Activated T-cell treated with anti-CD3 and anti-CD28 coated beads, Interleukin-2, amount 50 U/mL, for 72 hours (primary cell): Measurements from ENCODE around the gene TCF7. TPM values are rescaled to one million over a fixed set of nuclear protein-coding genes. Genes with fewer than 3 reads are reported as not detected.
A peak's percentile ranks its signal among the peaks of the same experiment; 100 is the strongest.

Experiments used
- ATAC-seq, 2 donors: fragments of 150-1000 bp; cut with Tn5 transposase; replicated peaks in 1 of 2; 2 replicates each; pipeline ENCODE4 v1.10.0; 2021; ENCODE audit warnings: moderate library complexity in 2 of 2, mild to moderate bottlenecking in 1 of 2
- DNase-seq, 2 donors: peaks; one replicate each; pipeline ENCODE4 v3.0.0; 2021 to 2022; ENCODE audit warnings: mixed read lengths in 1 of 2
- H3K27ac Mint-ChIP-seq: one replicate; pipeline ENCODE4 v1.8.0; 2022; ENCODE audit warnings: mild to moderate bottlenecking, moderate library complexity, mixed read lengths
- H3K27me3 Mint-ChIP-seq: one replicate; pipeline ENCODE4 v1.8.0; 2022; ENCODE audit warnings: low read depth, mixed read lengths
- H3K36me3 Mint-ChIP-seq, 2 donors: one replicate each; pipeline ENCODE4 v1.8.0; 2022; ENCODE audit warnings: mixed read lengths in 2 of 2, mild to moderate bottlenecking in 1 of 2; ENCODE audit not compliant: insufficient read depth in 2 of 2
- H3K4me1 Mint-ChIP-seq: one replicate; pipeline ENCODE4 v1.8.0; 2022; ENCODE audit warnings: low read depth, mixed read lengths
- H3K4me3 Mint-ChIP-seq, 2 donors: one replicate each; pipeline ENCODE4 v1.8.0; 2022; ENCODE audit warnings: mild to moderate bottlenecking in 2 of 2, mixed read lengths in 2 of 2, moderate library complexity in 2 of 2
- H3K9me3 Mint-ChIP-seq, 2 donors: one replicate each; pipeline ENCODE4 v1.8.0; 2022; ENCODE audit warnings: mixed read lengths in 2 of 2
- total RNA-seq, 2 donors: library from RNA; stranded (reverse); gene quantifications; one replicate each; pipeline ENCODE4 v1.2.3, GENCODE V29; 2022

TCF7 gene
- total RNA-seq, 2 donors from 2014 or later: 142 to 265 TPM

- H3K9me3 Mint-ChIP-seq: no peaks in the 10 kb centered on the region
- H3K27me3 Mint-ChIP-seq: no peaks in the 10 kb centered on the region
- peaks cover 0 to 6% of the 10 kb centered on the region in 2 donors for H3K36me3 Mint-ChIP-seq
- H3K4me1 Mint-ChIP-seq: peaks cover 90% of the 10 kb centered on the region
- no peak overlapping the region for H3K4me3 Mint-ChIP-seq
- DNase-seq (no peak), ATAC-seq (no peak)
- H3K27ac Mint-ChIP-seq: peak overlapping the region; percentile 4
These were observed 31.0 kb upstream of the TCF7 start for GRCh38 chr5:134083517-134083916.

- Mint-ChIP-seq H3K27ac (no peak overlapping the region), H3K4me3 (no peak overlapping the region), H3K27me3 (no peaks in the 10 kb centered on the region), H3K36me3 (peaks cover 1 to 7% of the 10 kb centered on the region in 2 donors), H3K4me1 (peaks cover 90% of the 10 kb centered on the region), H3K9me3 (no peaks in the 10 kb centered on the region)
- no peak for ATAC-seq
- no peak for DNase-seq
These were observed 30.4 kb upstream of the TCF7 start for GRCh38 chr5:134084022-134084565.

GRCh38 chr5:134084570-134084969, 29.9 kb upstream of the TCF7 start:
- Mint-ChIP-seq H3K27me3 (no peaks in the 10 kb centered on the region), H3K4me3 (no peak overlapping the region), H3K4me1 (peaks cover 87% of the 10 kb centered on the region), H3K9me3 (no peaks in the 10 kb centered on the region), H3K27ac (no peak overlapping the region), H3K36me3 (peaks cover 1 to 7% of the 10 kb centered on the region in 2 donors)
- DNase-seq: no peak
- ATAC-seq: no peak

- H3K4me3 Mint-ChIP-seq: no peak overlapping the region
- no peak overlapping the region for H3K27ac Mint-ChIP-seq
- ATAC-seq: no peak
- H3K27me3 Mint-ChIP-seq: no peaks in the 10 kb centered on the region
- no peak for DNase-seq
- no peaks in the 10 kb centered on the region for H3K9me3 Mint-ChIP-seq
- H3K36me3 Mint-ChIP-seq: peaks cover 1 to 11% of the 10 kb centered on the region in 2 donors
- H3K4me1 Mint-ChIP-seq: peaks cover 87% of the 10 kb centered on the region
These were observed 29.1 kb upstream of the TCF7 start for GRCh38 chr5:134085411-134085810.

GRCh38 chr5:134086225-134086942, 28.1 kb upstream of the TCF7 start:
- peaks cover 1 to 11% of the 10 kb centered on the region in 2 donors for H3K36me3 Mint-ChIP-seq
- no peak for DNase-seq
- peak overlapping the region; percentile 84 for H3K27ac Mint-ChIP-seq
- no peaks in the 10 kb centered on the region for H3K9me3 Mint-ChIP-seq
- H3K4me3 Mint-ChIP-seq: peak overlapping the region; percentile 77 to 93
- no peak for ATAC-seq
- peaks cover 91% of the 10 kb centered on the region for H3K4me1 Mint-ChIP-seq
- H3K27me3 Mint-ChIP-seq: no peaks in the 10 kb centered on the region

DNA sequence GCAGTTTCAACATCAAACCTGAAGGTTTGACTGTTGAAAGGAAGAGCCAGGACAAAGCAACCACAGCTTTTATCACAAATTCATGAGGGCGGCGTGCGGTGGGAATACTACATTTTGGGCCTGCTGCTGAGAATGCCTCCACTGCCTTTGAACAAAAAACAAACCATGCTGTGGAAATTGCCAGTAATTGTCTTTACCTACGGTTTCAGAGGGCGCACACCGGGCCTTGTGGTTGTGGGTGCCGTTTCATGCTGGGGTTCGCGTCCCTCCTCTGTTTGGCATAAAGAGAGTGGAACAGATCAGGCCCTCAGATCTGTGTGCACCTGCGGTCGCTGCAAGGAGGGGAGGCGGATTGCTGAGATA, 27.6 kb upstream of the TCF7 start:
- Mint-ChIP-seq H3K27ac (peak overlapping the region; percentile 84), H3K4me1 (peaks cover 91% of the 10 kb centered on the region), H3K4me3 (peak overlapping the region; percentile 77 to 93), H3K27me3 (no peaks in the 10 kb centered on the region), H3K36me3 (peaks cover 1 to 11% of the 10 kb centered on the region in 2 donors), H3K9me3 (no peaks in the 10 kb centered on the region)
- DNase-seq (peak; percentile 78 to 91), ATAC-seq (peak; percentile 91 to 96)

DNA sequence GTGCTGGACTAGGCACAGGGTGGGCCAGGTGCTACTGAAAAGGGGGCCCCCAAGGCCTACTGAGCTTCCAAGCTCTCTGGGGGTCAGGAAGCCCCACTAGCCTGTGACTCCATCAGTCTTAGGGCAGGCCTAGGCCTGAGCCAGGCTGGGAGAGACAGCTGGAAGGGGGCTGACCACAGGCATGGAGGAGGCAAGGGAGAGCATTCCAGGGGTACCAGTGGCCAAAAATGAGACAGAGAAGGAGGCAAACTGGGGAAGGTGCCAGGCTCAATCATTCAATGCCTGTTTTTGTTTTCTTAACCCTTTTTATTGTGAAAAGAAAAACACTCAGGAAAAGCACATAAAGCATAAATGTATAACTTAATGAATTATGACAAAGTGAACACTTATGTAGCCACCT, 26.2 kb upstream of the TCF7 start:
- Mint-ChIP-seq H3K36me3 (peaks cover 1 to 11% of the 10 kb centered on the region in 2 donors), H3K27ac (no peak overlapping the region), H3K9me3 (no peaks in the 10 kb centered on the region), H3K4me3 (no peak overlapping the region), H3K4me1 (peaks cover 91% of the 10 kb centered on the region), H3K27me3 (no peaks in the 10 kb centered on the region)
- ATAC-seq (no peak), DNase-seq (no peak)

DNA sequence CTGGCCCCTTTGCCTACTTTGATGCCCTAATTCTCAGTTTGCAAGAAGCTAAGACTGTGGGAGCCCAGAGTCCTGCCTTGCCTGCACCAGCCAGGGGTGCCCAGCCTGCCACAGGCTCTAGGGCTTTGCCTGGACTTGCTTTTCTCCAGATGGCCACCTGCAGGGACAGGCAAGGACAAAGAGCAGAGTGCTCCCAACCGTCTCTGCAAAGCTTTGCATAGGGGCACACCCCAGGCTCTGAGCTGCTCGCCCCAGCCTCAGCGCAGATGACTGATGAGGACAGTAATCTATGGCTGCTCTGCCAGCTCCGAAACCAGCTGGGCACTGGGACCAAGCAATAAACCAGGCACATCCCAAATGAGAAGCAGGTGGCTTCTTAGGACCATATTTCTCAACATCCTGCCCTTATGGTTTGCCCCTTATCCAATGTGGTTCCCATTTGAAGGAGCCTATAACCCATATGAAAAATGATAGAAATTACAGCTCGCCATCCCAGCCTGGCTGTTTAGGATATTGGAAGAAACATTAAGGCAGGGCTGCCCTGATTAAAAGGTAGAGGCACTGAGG, 25.4 kb upstream of the TCF7 start:
- Mint-ChIP-seq H3K27me3 (no peaks in the 10 kb centered on the region), H3K4me3 (no peak overlapping the region)
- ATAC-seq: no peak

GRCh38 chr5:134090522-134090921, 24.0 kb upstream of the TCF7 start:
- H3K27ac Mint-ChIP-seq: peak overlapping the region; percentile 30
- ATAC-seq: no peak
- no peaks in the 10 kb centered on the region for H3K9me3 Mint-ChIP-seq
- H3K4me1 Mint-ChIP-seq: peaks cover 92% of the 10 kb centered on the region
- H3K27me3 Mint-ChIP-seq: no peaks in the 10 kb centered on the region
- DNase-seq: peak in 1 of 2 donors; percentile 33
- H3K36me3 Mint-ChIP-seq: peaks cover 1 to 8% of the 10 kb centered on the region in 2 donors
- peak overlapping the region; percentile 31 to 65 for H3K4me3 Mint-ChIP-seq

More for the DNA sequence above, 25.4 kb upstream of the TCF7 start:
- H3K4me1 Mint-ChIP-seq: peaks cover 91% of the 10 kb centered on the region
- H3K27ac Mint-ChIP-seq: no peak overlapping the region
- peaks cover 1 to 8% of the 10 kb centered on the region in 2 donors for H3K36me3 Mint-ChIP-seq
- DNase-seq: no peak
- no peaks in the 10 kb centered on the region for H3K9me3 Mint-ChIP-seq

- DNase-seq: no peak
- H3K27ac Mint-ChIP-seq: no peak overlapping the region
- peak overlapping the region in 1 of 2 donors; percentile 38 for H3K4me3 Mint-ChIP-seq
- H3K36me3 Mint-ChIP-seq: peaks cover 1 to 6% of the 10 kb centered on the region in 2 donors
- no peak for ATAC-seq
- H3K9me3 Mint-ChIP-seq: no peaks in the 10 kb centered on the region
- H3K4me1 Mint-ChIP-seq: peaks cover 95% of the 10 kb centered on the region
- no peaks in the 10 kb centered on the region for H3K27me3 Mint-ChIP-seq
These were observed 22.8 kb upstream of the TCF7 start for GRCh38 chr5:134091626-134092121.

GRCh38 chr5:134092875-134093274, 21.6 kb upstream of the TCF7 start:
- Mint-ChIP-seq H3K27ac (peak overlapping the region; percentile 66), H3K9me3 (no peaks in the 10 kb centered on the region), H3K4me1 (peaks cover 95% of the 10 kb centered on the region), H3K27me3 (no peaks in the 10 kb centered on the region), H3K36me3 (peaks cover 1 to 5% of the 10 kb centered on the region in 2 donors), H3K4me3 (peak overlapping the region; percentile 25 to 35)
- DNase-seq (no peak), ATAC-seq (peak; percentile 56 to 60)

GRCh38 chr5:134093351-134093750, 21.1 kb upstream of the TCF7 start:
- H3K36me3 Mint-ChIP-seq: peaks cover 1 to 5% of the 10 kb centered on the region in 2 donors
- H3K4me3 Mint-ChIP-seq: no peak overlapping the region
- no peaks in the 10 kb centered on the region for H3K9me3 Mint-ChIP-seq
- DNase-seq (no peak), ATAC-seq (no peak)
- peaks cover 93% of the 10 kb centered on the region for H3K4me1 Mint-ChIP-seq
- no peaks in the 10 kb centered on the region for H3K27me3 Mint-ChIP-seq
- H3K27ac Mint-ChIP-seq: no peak overlapping the region

- no peaks in the 10 kb centered on the region for H3K9me3 Mint-ChIP-seq
- DNase-seq: no peak
- no peak overlapping the region for H3K4me3 Mint-ChIP-seq
- no peak for ATAC-seq
- H3K4me1 Mint-ChIP-seq: peaks cover 94% of the 10 kb centered on the region
- no peak overlapping the region for H3K27ac Mint-ChIP-seq
- H3K36me3 Mint-ChIP-seq: no peaks in the 10 kb centered on the region
- H3K27me3 Mint-ChIP-seq: no peaks in the 10 kb centered on the region
These were observed 19.2 kb upstream of the TCF7 start for GRCh38 chr5:134095293-134095692.
